ENCODE data around the gene CPD. TPM values are rescaled to one million over a fixed set of nuclear protein-coding genes. Genes with fewer than 3 reads are reported as not detected.

Gene CPD
- 10 to 100 TPM; 18.7 to 38.0 (median 24.1) TPM for total RNA-seq
- total RNA-seq (2013) = 38.2 TPM
- 73.6 to 546 (median 104) reads per million in 29 experiments for total RNA-seq

- Histone ChIP-seq H3K4me3 (ENCODE audit: control insufficient read depth in 1 of 2, extremely low read depth in 1 of 2, low read length in 1 of 2) (peak within 1 kb of the TSS; percentile 70 to 71), H3K4me1 (ENCODE audit: control insufficient read depth in 1 of 2, extremely low read depth in 1 of 2, insufficient read depth in 2 of 2, low read length in 2 of 2) (peaks cover 29 to 34% of the 10 kb centered on the region in 2 experiments), H3K36me3 (ENCODE audit: control insufficient read depth in 2 of 2, extremely low read depth in 1 of 2, insufficient read depth in 1 of 2, low read length in 1 of 2) (no peaks in the 10 kb centered on the region), H3K27me3 (replicated peaks in 1 of 2; ENCODE audit: control insufficient read depth in 2 of 2, extremely low read depth in 1 of 2, insufficient read depth in 2 of 2, low read length in 1 of 2) (no peaks in the 10 kb centered on the region), H3K27ac (ENCODE audit: low read length) (peak within 1 kb of the TSS; percentile 88), H3K9me3 (no peaks in the 10 kb centered on the region)
- POLR2A ChIA-PET = interaction anchor here in 1 of 2 donors (0.7 kb wide), 1 partner anchor 29 kb away, joined by 4 read pairs; no protein-coding TSS in a partner anchor
- CTCF ChIA-PET = interaction anchor here (0.7 kb wide), 2 partner anchors 788 to 1521 kb away, joined by 3 read pairs; no protein-coding TSS in a partner anchor
- ATAC-seq (replicated peaks in 1 of 4) (peak; percentile 93 to 97 (median 94)), DNase-seq (peak; percentile 86 to 98 (median 94))
- Mint-ChIP-seq H3K4me3 (peak within 1 kb of the TSS; percentile 92 to 95 (median 92)), H3K27ac (peak within 1 kb of the TSS; percentile 95), H3K9me3 (no peaks in the 10 kb centered on the region), H3K4me1 (peaks cover 54 to 67% (median 62%) of the 10 kb centered on the region in 3 donors), H3K36me3 (no peaks in the 10 kb centered on the region), H3K27me3 (peaks cover 0 to 7% of the 10 kb centered on the region in 2 donors)
- under 1% methylated on average over 59 of the region's 59 CpGs for WGBS (ENCODE audit: insufficient coverage)
These were observed at the start of gene CPD for GRCh38 chr17:30378825-30379302. Gene CPD, plus strand, starts transcription at chr17:30378927. Its CDS starts 54 bp downstream, at chr17:30378981.

GRCh38 chr17:30332057-30332542 lies 46.6 kb upstream of the CPD start:
- H3K4me1 Mint-ChIP-seq = peaks cover 53 to 66% (median 57%) of the 10 kb centered on the region in 3 donors
- no peaks in the 10 kb centered on the region for H3K36me3 ChIP-seq (ENCODE audit: control insufficient read depth in 2 of 2, extremely low read depth in 1 of 2, insufficient read depth in 1 of 2, low read length in 1 of 2)
- no CpG with 5 or more reads among the region's 4 CpGs for WGBS (ENCODE audit: insufficient coverage)
- H3K4me3 Mint-ChIP-seq = peak overlapping the region; percentile 42 to 65 (median 54)
- no peaks in the 10 kb centered on the region for H3K9me3 ChIP-seq
- DNase-seq (peak in 34 of 35 experiments; percentile 16 to 78 (median 48)), ATAC-seq (replicated peaks in 1 of 4) (peak; percentile 94 to 98 (median 96))
- peaks cover 0 to 3% (median 0%) of the 10 kb centered on the region in 3 donors for H3K9me3 Mint-ChIP-seq
- no peaks in the 10 kb centered on the region for H3K27me3 ChIP-seq (replicated peaks in 1 of 2; ENCODE audit: control insufficient read depth in 2 of 2, extremely low read depth in 1 of 2, insufficient read depth in 2 of 2, low read length in 1 of 2)
- CTCF ChIA-PET = interaction anchor here in 1 of 2 donors (0.6 to 0.7 kb wide), 3 partner anchors 9 to 41 kb away, joined by 3 to 9 read pairs (median 3); partner anchors contain the start of gene BLMH
- H3K27ac Mint-ChIP-seq = peak overlapping the region; percentile 80 to 85
- H3K36me3 Mint-ChIP-seq = no peaks in the 10 kb centered on the region
- H3K4me3 ChIP-seq (ENCODE audit: control insufficient read depth in 1 of 2, extremely low read depth in 1 of 2, low read length in 1 of 2) = no peak overlapping the region
- POLR2A ChIA-PET = interaction anchor here (0.5 to 1.0 kb wide), 6 partner anchors 9 to 1169 kb away, joined by 3 to 8 read pairs (median 6); no protein-coding TSS in a partner anchor
- H3K27ac ChIP-seq (ENCODE audit: low read length) = peak overlapping the region; percentile 77
- H3K27me3 Mint-ChIP-seq = no peaks in the 10 kb centered on the region
- peaks cover 20 to 23% of the 10 kb centered on the region in 2 experiments for H3K4me1 ChIP-seq (ENCODE audit: control insufficient read depth in 1 of 2, extremely low read depth in 1 of 2, insufficient read depth in 2 of 2, low read length in 2 of 2)

GRCh38 chr17:30333503-30334360 lies 45.0 kb upstream of the CPD start, which contains the start of gene TMIGD1:
Gene TMIGD1, minus strand, starts transcription at chr17:30334057. Its CDS starts 1,924 bp downstream, at chr17:30332133.
- Histone ChIP-seq H3K4me3 (ENCODE audit: control insufficient read depth in 1 of 2, extremely low read depth in 1 of 2, low read length in 1 of 2) (no peak within 1 kb of the TSS), H3K27me3 (replicated peaks in 1 of 2; ENCODE audit: control insufficient read depth in 2 of 2, extremely low read depth in 1 of 2, insufficient read depth in 2 of 2, low read length in 1 of 2) (no peaks in the 10 kb centered on the region), H3K27ac (ENCODE audit: low read length) (peak within 1 kb of the TSS; percentile 77), H3K36me3 (ENCODE audit: control insufficient read depth in 2 of 2, extremely low read depth in 1 of 2, insufficient read depth in 1 of 2, low read length in 1 of 2) (no peaks in the 10 kb centered on the region), H3K4me1 (ENCODE audit: control insufficient read depth in 1 of 2, extremely low read depth in 1 of 2, insufficient read depth in 2 of 2, low read length in 2 of 2) (peaks cover 20 to 23% of the 10 kb centered on the region in 2 experiments), H3K9me3 (no peaks in the 10 kb centered on the region)
- peaks cover 0 to 3% (median 0%) of the 10 kb centered on the region in 3 donors for H3K9me3 Mint-ChIP-seq
- ChIA-PET CTCF (interaction anchor here (0.5 to 2.2 kb wide), 9 partner anchors 11 to 1162 kb away, joined by 3 to 14 read pairs (median 4); no protein-coding TSS in a partner anchor), POLR2A (interaction anchor here in 1 of 2 donors (0.6 kb wide), 1 partner anchor 10 kb away, joined by 3 read pairs; no protein-coding TSS in a partner anchor)
- H3K4me1 Mint-ChIP-seq = peaks cover 53 to 61% (median 57%) of the 10 kb centered on the region in 3 donors
- no peaks in the 10 kb centered on the region for H3K36me3 Mint-ChIP-seq
- DNase-seq = no peak
- 90% methylated on average over 1 of the region's 9 CpGs for WGBS (ENCODE audit: insufficient coverage)
- no peak for ATAC-seq (replicated peaks in 1 of 4)
- peak within 1 kb of the TSS; percentile 80 to 85 for H3K27ac Mint-ChIP-seq
- H3K4me3 Mint-ChIP-seq = peak within 1 kb of the TSS in 1 of 3 donors; percentile 65
- H3K27me3 Mint-ChIP-seq = no peaks in the 10 kb centered on the region

- Histone ChIP-seq H3K4me1 (ENCODE audit: control insufficient read depth in 1 of 2, extremely low read depth in 1 of 2, insufficient read depth in 2 of 2, low read length in 2 of 2) (peaks cover 20 to 23% of the 10 kb centered on the region in 2 experiments), H3K9me3 (no peaks in the 10 kb centered on the region), H3K36me3 (ENCODE audit: control insufficient read depth in 2 of 2, extremely low read depth in 1 of 2, insufficient read depth in 1 of 2, low read length in 1 of 2) (no peaks in the 10 kb centered on the region), H3K27me3 (replicated peaks in 1 of 2; ENCODE audit: control insufficient read depth in 2 of 2, extremely low read depth in 1 of 2, insufficient read depth in 2 of 2, low read length in 1 of 2) (no peaks in the 10 kb centered on the region), H3K27ac (ENCODE audit: low read length) (no peak overlapping the region), H3K4me3 (ENCODE audit: control insufficient read depth in 1 of 2, extremely low read depth in 1 of 2, low read length in 1 of 2) (no peak overlapping the region)
- DNase-seq (no peak), ATAC-seq (replicated peaks in 1 of 4) (no peak)
- Mint-ChIP-seq H3K4me1 (peaks cover 48 to 57% (median 56%) of the 10 kb centered on the region in 3 donors), H3K4me3 (no peak overlapping the region), H3K9me3 (peaks cover 0 to 3% (median 0%) of the 10 kb centered on the region in 3 donors), H3K27ac (peak overlapping the region in 1 of 2 donors; percentile 43), H3K36me3 (no peaks in the 10 kb centered on the region), H3K27me3 (no peaks in the 10 kb centered on the region)
- WGBS (ENCODE audit: insufficient coverage) = no CpG with 5 or more reads among the region's 4 CpGs
- ChIA-PET CTCF (interaction anchor here (0.7 to 2.2 kb wide), 12 partner anchors 11 to 230 kb away, joined by 3 to 14 read pairs (median 4); partner anchors contain the start of gene BLMH (in 1 of the 2)), POLR2A (interaction anchor here in 1 of 2 donors (0.5 kb wide), 1 partner anchor 19 kb away, joined by 3 read pairs; no protein-coding TSS in a partner anchor)
These were observed 44.3 kb upstream of the CPD start for GRCh38 chr17:30334421-30334820.

- no peaks in the 10 kb centered on the region for H3K27me3 ChIP-seq (replicated peaks in 1 of 2; ENCODE audit: control insufficient read depth in 2 of 2, extremely low read depth in 1 of 2, insufficient read depth in 2 of 2, low read length in 1 of 2)
- no peaks in the 10 kb centered on the region for H3K9me3 ChIP-seq
- H3K4me3 ChIP-seq (ENCODE audit: control insufficient read depth in 1 of 2, extremely low read depth in 1 of 2, low read length in 1 of 2) = no peak overlapping the region
- peaks cover 0 to 3% (median 0%) of the 10 kb centered on the region in 3 donors for H3K9me3 Mint-ChIP-seq
- no peak overlapping the region for H3K27ac Mint-ChIP-seq
- peaks cover 12 to 18% of the 10 kb centered on the region in 2 experiments for H3K4me1 ChIP-seq (ENCODE audit: control insufficient read depth in 1 of 2, extremely low read depth in 1 of 2, insufficient read depth in 2 of 2, low read length in 2 of 2)
- POLR2A ChIA-PET = interaction anchor here (0.5 to 0.9 kb wide), 3 partner anchors 14 to 57 kb away, joined by 3 to 4 read pairs (median 3); no protein-coding TSS in a partner anchor
- no peak overlapping the region for H3K27ac ChIP-seq (ENCODE audit: low read length)
- no peak overlapping the region for H3K4me3 Mint-ChIP-seq
- ATAC-seq (replicated peaks in 1 of 4) (peak; percentile 32 to 52 (median 43)), DNase-seq (peak in 33 of 35 experiments; percentile 15 to 83 (median 46))
- H3K36me3 Mint-ChIP-seq = no peaks in the 10 kb centered on the region
- CTCF ChIA-PET = interaction anchor here (0.5 to 1.6 kb wide), 39 partner anchors 9 to 526 kb away, joined by 3 to 38 read pairs (median 5); partner anchors contain the start of gene BLMH (in 1 of the 2)
- H3K27me3 Mint-ChIP-seq = no peaks in the 10 kb centered on the region
- no peaks in the 10 kb centered on the region for H3K36me3 ChIP-seq (ENCODE audit: control insufficient read depth in 2 of 2, extremely low read depth in 1 of 2, insufficient read depth in 1 of 2, low read length in 1 of 2)
- no CpG with 5 or more reads among the region's 8 CpGs for WGBS (ENCODE audit: insufficient coverage)
- H3K4me1 Mint-ChIP-seq = peaks cover 38 to 47% (median 44%) of the 10 kb centered on the region in 3 donors
These were observed 42.2 kb upstream of the CPD start for GRCh38 chr17:30336369-30337171.

Measured in T-cell (primary cell).